Activated B cell treated with CpG ODN at 0.5 μM for 24 hours (primary cell): ENCODE data around the gene MNX1. TPM values are rescaled to one million over a fixed set of nuclear protein-coding genes. Genes with fewer than 3 reads are reported as not detected.

Experiments
- ATAC-seq: fragments of 200-7000 bp; cut with Tn5 transposase; one replicate; pipeline ENCODE4 v1.10.0; 2021; ENCODE audit warnings: low read depth, mild to moderate bottlenecking, moderate library complexity
- CTCF ChIA-PET: fragments of 350-600 bp; sonication (Branson Sonifier 250); formaldehyde crosslinking; loops from one replicate; lab custom pipeline; 2021; ENCODE audit warnings: antibody characterized with exemption; lab: Charles Lee
- POLR2A ChIA-PET: fragments of 350-600 bp; sonication (Branson Sonifier 250); formaldehyde crosslinking; loops from one replicate; lab custom pipeline; 2021; ENCODE audit warnings: antibody characterized with exemption; lab: Charles Lee
- DNase-seq: peaks from one replicate; pipeline ENCODE4 v3.0.0; 2022
- H3K27ac Mint-ChIP-seq: one replicate; pipeline ENCODE4 v1.8.0; 2020; ENCODE audit warnings: mixed read lengths
- H3K27me3 Mint-ChIP-seq: one replicate; pipeline ENCODE4 v1.8.0; 2021; ENCODE audit warnings: mixed read lengths
- H3K36me3 Mint-ChIP-seq: one replicate; pipeline ENCODE4 v1.8.0; 2021; ENCODE audit warnings: low read depth, mixed read lengths
- H3K4me1 Mint-ChIP-seq: one replicate; pipeline ENCODE4 v1.8.0; 2021; ENCODE audit warnings: mixed read lengths
- H3K4me3 Mint-ChIP-seq: one replicate; pipeline ENCODE4 v1.8.0; 2020; ENCODE audit warnings: mild to moderate bottlenecking, mixed read lengths
- H3K9me3 Mint-ChIP-seq: one replicate; pipeline ENCODE4 v1.8.0; 2020; ENCODE audit warnings: mixed read lengths
- intact Hi-C: fragments of 100-400 bp; cut with micrococcal nuclease; formaldehyde crosslinking; loops from one replicate; pipeline ENCODE4 v1.15.1; 2024
- total RNA-seq: library from RNA; stranded (reverse); gene quantifications from 2 replicates; pipeline ENCODE4 v1.2.3, GENCODE V29; 2022
- TF ChIP-seq, protein P1 (sequence below): fragments of 200-600 bp; IDR thresholded peaks from one replicate; pipeline ENCODE4 v1.8.0; 2022; ENCODE audit warnings: antibody characterized with exemption, mild to moderate bottlenecking

MNX1 gene
- total RNA-seq, 1 donor from 2014 or later: not detected

DNA sequence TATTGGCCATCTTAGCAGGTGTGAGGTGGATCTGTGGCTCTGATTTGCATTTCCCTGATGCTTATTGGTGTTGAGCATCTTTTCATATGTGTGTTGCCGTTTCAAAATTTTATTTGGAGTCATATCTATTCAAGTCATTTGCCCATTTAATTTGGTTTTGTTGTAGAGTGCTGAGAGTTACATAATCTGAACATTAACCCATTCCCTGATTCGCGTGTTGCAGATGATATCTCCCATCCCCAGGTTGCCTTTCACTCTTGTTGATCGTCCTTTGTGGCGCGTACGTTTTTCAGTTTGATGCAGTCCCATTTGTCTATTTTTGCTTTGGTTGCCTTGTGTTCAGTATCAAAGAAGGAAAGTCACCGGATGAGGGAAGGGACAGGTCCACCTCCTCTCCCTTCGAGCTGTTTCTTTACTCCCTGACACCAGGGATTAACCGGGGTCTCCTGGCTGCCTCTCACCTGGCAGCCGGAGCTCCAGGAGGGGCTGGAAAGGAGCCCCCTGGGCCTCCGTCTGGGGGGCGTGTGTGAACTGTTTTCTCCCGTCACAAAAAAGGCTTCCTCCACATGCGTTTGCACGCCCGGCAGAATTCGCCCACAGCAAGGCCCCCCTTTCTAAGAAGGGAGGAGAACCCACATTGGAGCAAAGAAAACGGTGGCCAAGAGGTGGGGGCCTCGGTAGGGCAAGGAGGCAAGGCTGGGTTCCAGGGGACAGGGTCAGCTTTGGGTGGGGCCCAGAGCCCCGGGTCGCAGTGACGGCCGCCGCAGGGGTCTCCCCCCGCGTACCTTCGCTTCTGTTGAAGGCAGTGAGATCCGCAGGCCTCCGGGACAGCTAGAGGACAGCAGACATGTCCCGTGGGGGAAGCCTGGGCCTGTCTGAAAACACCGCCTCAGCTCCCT, 8.3 kb downstream of the MNX1 start:
- H3K4me3 Mint-ChIP-seq: peak overlapping the region; percentile 0
- ChIA-PET CTCF (no interaction called here), POLR2A (no interaction called here)

DNA sequence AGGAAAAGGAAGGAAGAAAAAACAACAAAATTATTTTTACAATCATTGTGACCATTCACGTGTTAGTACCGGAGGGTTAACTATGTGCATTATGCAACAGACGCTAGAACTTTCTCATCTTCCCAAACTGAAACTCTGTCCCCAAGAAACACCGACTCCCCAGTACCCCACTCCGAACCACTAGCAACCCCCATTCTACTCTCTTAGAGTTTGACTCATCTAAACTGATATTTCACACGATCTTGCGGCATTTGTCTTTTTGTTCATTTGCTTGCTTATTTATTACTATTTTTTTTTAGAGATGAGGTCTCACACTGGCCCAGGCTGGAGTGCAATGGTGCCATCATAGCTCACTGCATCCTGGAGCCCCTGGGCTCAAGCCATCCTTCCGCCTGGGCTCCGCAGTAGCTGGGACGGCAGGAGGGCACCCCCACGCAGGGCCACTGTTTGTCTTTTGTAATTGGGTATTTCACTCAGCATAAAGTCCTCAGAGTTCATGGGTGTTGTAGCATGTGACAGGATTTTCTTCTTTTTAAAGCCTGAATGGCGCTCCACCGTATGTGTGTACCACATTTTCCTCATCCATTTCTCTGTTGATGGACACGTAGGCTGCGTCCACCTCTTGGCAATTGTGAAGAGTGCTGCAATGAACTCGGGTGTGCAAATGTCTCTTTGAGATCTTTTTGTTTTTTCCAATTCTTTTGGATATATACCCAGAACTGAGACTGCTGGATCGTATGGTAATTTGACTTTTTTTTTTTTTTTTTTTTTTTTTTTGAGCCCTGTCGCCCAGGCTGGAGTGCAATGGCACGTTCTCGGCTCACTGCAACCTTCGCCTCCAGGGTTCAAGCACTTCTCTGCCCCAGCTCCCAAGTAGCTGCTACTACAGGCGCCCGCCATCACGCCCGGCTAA, 9.5 kb downstream of the MNX1 start:
- H3K4me3 Mint-ChIP-seq: peak overlapping the region; percentile 77
- TF ChIP-seq, protein P1, sequence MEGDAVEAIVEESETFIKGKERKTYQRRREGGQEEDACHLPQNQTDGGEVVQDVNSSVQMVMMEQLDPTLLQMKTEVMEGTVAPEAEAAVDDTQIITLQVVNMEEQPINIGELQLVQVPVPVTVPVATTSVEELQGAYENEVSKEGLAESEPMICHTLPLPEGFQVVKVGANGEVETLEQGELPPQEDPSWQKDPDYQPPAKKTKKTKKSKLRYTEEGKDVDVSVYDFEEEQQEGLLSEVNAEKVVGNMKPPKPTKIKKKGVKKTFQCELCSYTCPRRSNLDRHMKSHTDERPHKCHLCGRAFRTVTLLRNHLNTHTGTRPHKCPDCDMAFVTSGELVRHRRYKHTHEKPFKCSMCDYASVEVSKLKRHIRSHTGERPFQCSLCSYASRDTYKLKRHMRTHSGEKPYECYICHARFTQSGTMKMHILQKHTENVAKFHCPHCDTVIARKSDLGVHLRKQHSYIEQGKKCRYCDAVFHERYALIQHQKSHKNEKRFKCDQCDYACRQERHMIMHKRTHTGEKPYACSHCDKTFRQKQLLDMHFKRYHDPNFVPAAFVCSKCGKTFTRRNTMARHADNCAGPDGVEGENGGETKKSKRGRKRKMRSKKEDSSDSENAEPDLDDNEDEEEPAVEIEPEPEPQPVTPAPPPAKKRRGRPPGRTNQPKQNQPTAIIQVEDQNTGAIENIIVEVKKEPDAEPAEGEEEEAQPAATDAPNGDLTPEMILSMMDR: no peak
- CTCF ChIA-PET: no interaction called here
- H3K4me1 Mint-ChIP-seq: peaks cover 24% of the 10 kb centered on the region
- H3K9me3 Mint-ChIP-seq: no peaks in the 10 kb centered on the region
- POLR2A ChIA-PET: no interaction called here
- no peaks in the 10 kb centered on the region for H3K36me3 Mint-ChIP-seq
- peak overlapping the region; percentile 0 for H3K27ac Mint-ChIP-seq
- intact Hi-C loops: loop anchor here (2.0 to 10.0 kb wide), 5 partner anchors 22 to 1534 kb away; partner anchors contain the start of gene DNAJB6
- peaks cover 58% of the 10 kb centered on the region for H3K27me3 Mint-ChIP-seq
- DNase-seq (no peak), ATAC-seq (no peak)

More for the DNA sequence above, 8.3 kb downstream of the MNX1 start:
- DNase-seq (no peak), ATAC-seq (no peak)
- Mint-ChIP-seq H3K27me3 (peaks cover 57% of the 10 kb centered on the region), H3K4me1 (peaks cover 25% of the 10 kb centered on the region), H3K36me3 (no peaks in the 10 kb centered on the region), H3K9me3 (no peaks in the 10 kb centered on the region), H3K27ac (no peak overlapping the region)
- intact Hi-C loops: loop anchor here (2.0 to 10.0 kb wide), 5 partner anchors 21 to 1535 kb away; partner anchors contain the start of gene DNAJB6
- TF ChIP-seq, protein P1: no peak

DNA sequence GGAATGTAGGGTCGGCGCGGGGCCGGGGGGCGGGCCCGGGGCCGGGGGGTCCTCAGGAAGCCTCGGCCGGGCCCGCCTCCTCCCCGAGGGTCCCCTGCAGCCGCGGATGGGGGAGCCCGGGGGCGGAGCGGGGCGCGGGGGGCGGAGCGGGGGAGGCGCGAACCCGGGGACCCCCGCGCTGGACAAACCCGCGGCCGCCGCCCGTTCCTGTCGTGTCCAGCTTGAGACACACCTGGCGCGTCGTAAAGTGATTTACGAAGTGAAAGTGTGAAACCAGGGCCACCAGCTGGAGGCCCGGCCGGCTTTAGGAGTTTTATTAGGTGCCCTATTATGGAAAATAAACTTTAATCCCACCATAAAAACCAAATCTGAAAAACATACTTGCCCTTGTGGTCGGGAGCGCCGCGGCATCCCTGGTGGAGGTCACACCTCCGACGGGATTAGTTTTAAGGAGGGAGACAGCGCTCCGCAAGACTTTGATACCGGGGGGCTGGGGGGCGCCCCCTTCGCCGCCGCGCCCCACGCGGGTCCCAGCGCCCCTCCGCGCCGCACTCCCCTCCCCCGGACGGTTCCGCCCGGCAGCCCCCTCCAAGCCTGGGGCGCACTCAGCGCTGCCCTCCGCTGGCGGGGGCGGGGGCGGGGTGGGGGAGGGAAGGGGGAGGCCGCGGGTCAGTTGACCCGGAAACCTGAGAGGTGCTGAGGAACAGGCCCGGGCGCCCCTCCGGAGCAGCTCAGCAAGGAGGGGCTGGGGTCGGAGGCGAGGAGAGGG, 10.3 kb downstream of the MNX1 start:
- Mint-ChIP-seq H3K4me3 (peak overlapping the region; percentile 81), H3K27me3 (peaks cover 60% of the 10 kb centered on the region), H3K27ac (no peak overlapping the region), H3K4me1 (peaks cover 23% of the 10 kb centered on the region), H3K9me3 (no peaks in the 10 kb centered on the region), H3K36me3 (no peaks in the 10 kb centered on the region)
- intact Hi-C loops: loop anchor here (2.0 to 10.0 kb wide), 5 partner anchors 23 to 1533 kb away; partner anchors contain the start of gene DNAJB6
- ATAC-seq: no peak
- TF ChIP-seq, protein P1: no peak
- ChIA-PET CTCF (no interaction called here), POLR2A (no interaction called here)
- DNase-seq: no peak

GRCh38 chr7:156998988-156999957, 11.2 kb downstream of the MNX1 start:
- ChIA-PET CTCF (no interaction called here), POLR2A (no interaction called here)
- Mint-ChIP-seq H3K4me3 (peak overlapping the region; percentile 71), H3K9me3 (no peaks in the 10 kb centered on the region), H3K27ac (peak overlapping the region; percentile 18), H3K27me3 (peaks cover 53% of the 10 kb centered on the region), H3K36me3 (no peaks in the 10 kb centered on the region), H3K4me1 (peaks cover 20% of the 10 kb centered on the region)
- DNase-seq (no peak), ATAC-seq (peak; percentile 31)
- TF ChIP-seq, protein P1: no peak
- intact Hi-C loops: no loop called here
